Measurements from ENCODE around the gene CDAN1.

CDAN1 gene

DNA sequence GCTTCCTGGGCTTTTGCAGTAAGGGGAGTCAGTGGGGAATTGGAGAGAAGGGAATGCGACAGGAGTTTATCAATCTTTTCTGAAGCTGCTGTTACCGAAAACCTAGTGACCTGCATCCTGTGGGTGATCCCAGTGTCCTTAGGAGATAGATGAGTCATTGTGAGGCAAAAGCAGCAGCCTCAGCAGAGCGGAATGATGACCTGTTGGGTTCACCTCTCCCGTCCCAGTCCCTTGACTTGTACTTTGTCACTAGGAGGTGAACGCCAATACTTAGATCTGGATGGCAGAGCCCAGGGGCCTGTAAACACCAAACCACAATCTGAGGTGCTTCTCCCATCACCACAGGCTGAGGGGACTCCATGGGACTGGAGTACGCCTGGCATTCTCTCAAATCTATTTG lies 17.9 kb downstream of the CDAN1 start:
- H3K4me3 ChIP-seq (replicated peaks; ENCODE audit: low read depth, low read length) = no peak overlapping the region
- no peak for DNase-seq (ENCODE audit: extremely low read depth, low read depth)
- TF ChIP-seq, protein P1, sequence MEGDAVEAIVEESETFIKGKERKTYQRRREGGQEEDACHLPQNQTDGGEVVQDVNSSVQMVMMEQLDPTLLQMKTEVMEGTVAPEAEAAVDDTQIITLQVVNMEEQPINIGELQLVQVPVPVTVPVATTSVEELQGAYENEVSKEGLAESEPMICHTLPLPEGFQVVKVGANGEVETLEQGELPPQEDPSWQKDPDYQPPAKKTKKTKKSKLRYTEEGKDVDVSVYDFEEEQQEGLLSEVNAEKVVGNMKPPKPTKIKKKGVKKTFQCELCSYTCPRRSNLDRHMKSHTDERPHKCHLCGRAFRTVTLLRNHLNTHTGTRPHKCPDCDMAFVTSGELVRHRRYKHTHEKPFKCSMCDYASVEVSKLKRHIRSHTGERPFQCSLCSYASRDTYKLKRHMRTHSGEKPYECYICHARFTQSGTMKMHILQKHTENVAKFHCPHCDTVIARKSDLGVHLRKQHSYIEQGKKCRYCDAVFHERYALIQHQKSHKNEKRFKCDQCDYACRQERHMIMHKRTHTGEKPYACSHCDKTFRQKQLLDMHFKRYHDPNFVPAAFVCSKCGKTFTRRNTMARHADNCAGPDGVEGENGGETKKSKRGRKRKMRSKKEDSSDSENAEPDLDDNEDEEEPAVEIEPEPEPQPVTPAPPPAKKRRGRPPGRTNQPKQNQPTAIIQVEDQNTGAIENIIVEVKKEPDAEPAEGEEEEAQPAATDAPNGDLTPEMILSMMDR (IDR thresholded peaks at IDR 0.05; ENCODE audit: low read depth, low read length, missing control alignments) = no peak

DNA sequence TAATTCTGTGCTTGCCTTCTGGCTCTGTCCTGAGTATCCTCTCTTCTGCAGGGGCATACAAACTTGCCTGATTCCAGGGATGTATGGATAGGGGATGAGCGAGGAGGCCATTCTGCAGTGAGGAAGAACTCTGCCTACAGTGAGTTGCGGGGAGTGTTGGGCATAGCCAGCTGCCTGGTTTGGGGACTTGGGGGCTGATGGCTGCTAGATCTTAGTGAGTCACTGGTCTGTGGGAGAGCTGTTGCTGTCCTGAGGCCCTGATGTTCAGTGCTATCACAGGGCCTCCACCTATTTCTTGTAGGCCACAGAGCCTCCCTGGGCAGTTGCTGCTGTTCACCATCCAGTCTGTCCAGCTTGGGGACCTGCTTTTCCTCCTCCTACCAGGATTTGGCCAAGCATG lies 20.3 kb downstream of the CDAN1 start:
- H3K4me3 ChIP-seq (replicated peaks; ENCODE audit: low read depth, low read length) = no peak overlapping the region
- TF ChIP-seq, protein P1 (IDR thresholded peaks at IDR 0.05; ENCODE audit: low read depth, low read length, missing control alignments) = no peak
- no peak for DNase-seq (ENCODE audit: extremely low read depth, low read depth)

DNA sequence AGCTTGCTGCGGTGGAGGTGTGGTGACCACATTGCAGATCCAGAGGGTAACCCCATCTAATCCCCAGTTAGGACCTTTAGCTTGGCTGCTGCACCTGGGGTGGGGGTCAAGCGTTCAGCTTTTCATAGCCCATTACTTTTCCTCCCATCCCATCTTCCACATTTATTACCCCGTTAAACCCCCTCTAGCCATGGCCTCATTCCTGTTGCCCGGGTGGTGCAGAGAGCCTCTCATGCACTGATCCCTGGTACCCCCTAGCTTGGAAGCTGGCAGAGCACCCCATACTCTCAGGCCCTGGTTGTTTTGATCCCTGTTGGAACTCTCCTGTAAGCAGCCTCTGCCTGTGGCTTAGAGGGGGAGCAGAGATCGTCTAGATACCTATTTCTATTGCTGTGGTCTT lies 20.8 kb downstream of the CDAN1 start:
- TF ChIP-seq, protein P1 (IDR thresholded peaks at IDR 0.05; ENCODE audit: low read depth, low read length, missing control alignments) = no peak
- no peak for DNase-seq (ENCODE audit: extremely low read depth, low read depth)
- H3K4me3 ChIP-seq (replicated peaks; ENCODE audit: low read depth, low read length) = no peak overlapping the region

DNA sequence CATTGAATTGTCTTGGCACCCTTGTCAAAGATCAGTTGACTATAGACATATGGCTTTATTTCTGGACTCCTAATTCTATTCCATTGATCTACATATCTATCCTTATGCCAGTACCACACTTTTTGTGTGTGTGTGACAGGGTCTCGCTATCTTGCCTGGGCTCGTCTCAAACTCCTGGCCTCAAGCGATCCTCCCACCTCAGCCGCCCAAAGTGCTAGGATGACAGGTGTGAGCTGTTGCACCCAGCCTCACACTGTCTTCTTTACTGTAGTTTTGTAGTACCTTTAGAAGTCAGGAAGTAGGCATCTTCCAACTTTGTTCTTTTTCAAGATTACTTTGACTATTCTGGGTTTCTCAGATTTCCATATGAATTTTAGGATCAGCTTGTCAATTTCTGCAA lies 24.3 kb downstream of the CDAN1 start:
- no peak overlapping the region for H3K4me3 ChIP-seq (replicated peaks; ENCODE audit: low read depth, low read length)
- DNase-seq (ENCODE audit: extremely low read depth, low read depth) = no peak
- TF ChIP-seq, protein P1 (IDR thresholded peaks at IDR 0.05; ENCODE audit: low read depth, low read length, missing control alignments) = no peak

DNA sequence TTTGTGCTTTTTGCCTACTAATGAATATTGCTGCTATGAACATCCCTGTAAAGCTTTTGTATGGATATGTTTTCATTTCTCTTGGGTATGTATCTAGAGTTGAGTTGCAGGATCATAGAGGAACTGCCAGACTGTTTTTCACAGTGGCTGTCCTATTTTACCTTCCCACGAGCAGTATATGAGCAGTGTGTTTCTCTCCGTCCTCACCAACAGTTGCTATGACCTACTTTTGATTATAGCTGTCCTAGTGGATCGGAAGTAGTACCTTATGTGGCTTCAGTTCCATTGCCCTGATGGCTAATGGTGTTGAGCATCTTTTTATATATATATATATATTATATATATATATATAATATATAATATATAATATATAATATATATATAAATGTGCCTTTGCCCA lies 25.2 kb downstream of the CDAN1 start:
- H3K4me3 ChIP-seq (replicated peaks; ENCODE audit: low read depth, low read length) = no peak overlapping the region
- no peak for DNase-seq (ENCODE audit: extremely low read depth, low read depth)
- TF ChIP-seq, protein P1 (IDR thresholded peaks at IDR 0.05; ENCODE audit: low read depth, low read length, missing control alignments) = no peak

DNA sequence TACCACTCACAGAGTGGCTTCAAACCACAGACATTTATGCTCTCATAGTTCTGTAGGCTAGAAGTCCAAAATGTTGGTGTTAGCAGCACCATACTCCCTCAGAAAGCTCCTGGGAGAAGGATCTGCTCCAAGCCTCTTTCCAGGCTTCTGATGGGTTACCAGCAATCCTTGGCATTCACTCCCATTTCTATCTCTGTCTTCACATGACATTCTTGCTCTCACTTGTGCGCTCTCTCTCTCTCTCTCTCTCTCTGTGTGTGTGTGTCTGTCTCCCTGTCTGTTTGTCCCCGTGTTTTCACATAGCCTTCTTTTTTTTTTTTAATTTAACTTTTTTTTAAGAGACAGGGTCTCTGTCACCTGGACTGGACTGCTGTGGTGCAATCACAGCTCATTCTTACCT lies 26.3 kb downstream of the CDAN1 start:
- no peak overlapping the region for H3K4me3 ChIP-seq (replicated peaks; ENCODE audit: low read depth, low read length)
- TF ChIP-seq, protein P1 (IDR thresholded peaks at IDR 0.05; ENCODE audit: low read depth, low read length, missing control alignments) = no peak
- no peak for DNase-seq (ENCODE audit: extremely low read depth, low read depth)

DNA sequence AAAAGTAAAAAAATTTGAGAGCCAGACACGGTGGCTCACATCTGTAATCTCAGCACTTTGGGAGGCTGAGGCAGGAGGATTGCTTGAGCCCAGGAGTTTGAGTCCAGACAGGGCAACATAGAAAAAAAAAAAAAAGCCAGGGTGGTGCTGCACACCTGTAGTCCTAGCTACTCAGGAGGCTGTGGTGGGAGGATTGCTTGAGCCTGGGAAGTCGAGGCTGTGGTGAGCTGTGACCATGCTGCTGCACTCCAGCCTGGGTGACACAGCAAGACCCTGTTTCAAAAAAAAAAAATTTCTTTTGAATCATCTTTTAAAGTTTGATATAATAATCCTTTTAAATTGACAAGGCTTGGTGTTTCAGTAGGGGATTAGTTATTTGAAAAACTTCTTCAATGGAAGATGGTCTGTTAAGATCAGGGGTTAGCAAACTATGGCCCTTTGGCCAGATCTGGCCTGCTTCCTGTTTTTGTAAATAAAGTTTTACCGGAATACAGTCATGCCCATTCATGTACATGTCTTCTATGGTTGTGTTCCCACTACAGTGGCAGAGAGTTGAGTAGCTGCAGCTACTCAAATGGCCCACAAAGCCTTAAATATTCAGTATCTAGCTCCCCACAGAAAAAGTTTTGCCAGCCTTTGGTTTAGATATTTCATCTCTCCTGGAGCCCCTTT lies 28.9 kb downstream of the CDAN1 start:
- no peak for DNase-seq (ENCODE audit: extremely low read depth, low read depth)
- TF ChIP-seq, protein P1 (IDR thresholded peaks at IDR 0.05; ENCODE audit: low read depth, low read length, missing control alignments) = no peak
- H3K4me3 ChIP-seq (replicated peaks; ENCODE audit: low read depth, low read length) = no peak overlapping the region

Data from HFF-Myc (cell line).